ENCODE data around the gene FLT3LG.
"Not testable (repeated sequence)": the region's sequence is repeated elsewhere in the genome, so short reads cannot be mapped to it uniquely, and the experiment has no call there.

FLT3LG gene

DNA sequence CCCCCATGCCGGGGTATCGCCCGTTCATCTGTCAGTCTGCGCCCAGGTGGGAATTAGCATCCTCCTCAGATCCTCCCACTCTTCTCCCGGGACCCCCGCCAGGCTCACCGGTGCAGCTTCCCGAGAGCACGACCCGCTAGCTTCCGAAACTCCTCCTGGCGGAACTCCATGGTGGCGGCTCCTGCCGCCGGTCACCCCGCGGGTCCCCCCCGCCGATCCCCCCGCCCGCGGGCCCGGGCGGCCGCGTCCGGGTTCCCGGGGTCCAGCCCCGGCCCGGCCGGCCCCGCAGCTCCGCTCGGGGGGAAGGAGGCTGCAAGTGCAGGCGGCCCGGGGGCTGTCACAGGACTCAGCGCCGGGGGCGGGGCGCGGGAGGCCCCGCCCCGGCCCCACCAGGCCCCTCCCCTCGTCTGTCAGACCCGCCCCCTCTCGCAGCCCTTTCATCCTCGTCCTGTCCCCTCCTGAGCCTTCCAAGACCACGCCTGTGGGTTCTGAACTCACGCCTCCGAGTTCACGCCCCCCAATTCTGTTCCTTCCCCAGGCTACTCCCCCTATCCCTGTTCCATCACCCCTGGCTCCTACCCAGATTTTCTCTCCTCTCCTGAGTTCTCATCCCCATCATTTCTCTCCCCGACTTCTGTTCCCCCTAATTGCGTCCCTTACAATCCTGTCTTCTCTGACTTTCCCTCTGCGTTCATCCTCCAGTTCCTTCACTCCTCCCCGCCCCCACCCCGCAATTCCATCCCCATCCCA lies 32.6 kb upstream of the FLT3LG start, which contains the start of gene SLC17A7:
Gene SLC17A7, minus strand, starts transcription at position 318 of the 750 bp plus-strand sequence. Its CDS starts 148 bp downstream, at position 170.
- no peak for DNase-seq

DNA sequence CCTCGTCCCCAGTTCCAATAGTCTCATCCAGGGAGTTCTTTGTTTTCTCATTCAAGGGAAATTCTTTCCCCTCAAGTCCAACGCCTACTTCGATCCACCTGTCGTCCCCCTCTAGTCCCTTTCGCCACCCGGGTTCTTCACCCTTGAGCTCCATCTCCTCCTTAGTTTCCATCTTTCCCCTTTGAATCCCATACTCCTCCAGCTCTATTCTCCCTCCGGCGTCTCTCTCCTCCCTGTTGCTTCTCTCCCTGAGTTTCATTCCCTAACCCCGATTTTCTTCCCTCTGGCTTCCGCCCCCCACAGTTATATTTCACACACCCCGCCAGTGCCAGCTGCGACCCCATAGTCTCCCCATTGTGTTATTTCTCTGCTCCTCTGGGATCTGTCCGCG lies 32.1 kb upstream of the FLT3LG start:
- DNase-seq, result no peak

- no peak for DNase-seq
Measured at GRCh38 chr19:49442354-49442753, 31.7 kb upstream of the FLT3LG start.

DNA sequence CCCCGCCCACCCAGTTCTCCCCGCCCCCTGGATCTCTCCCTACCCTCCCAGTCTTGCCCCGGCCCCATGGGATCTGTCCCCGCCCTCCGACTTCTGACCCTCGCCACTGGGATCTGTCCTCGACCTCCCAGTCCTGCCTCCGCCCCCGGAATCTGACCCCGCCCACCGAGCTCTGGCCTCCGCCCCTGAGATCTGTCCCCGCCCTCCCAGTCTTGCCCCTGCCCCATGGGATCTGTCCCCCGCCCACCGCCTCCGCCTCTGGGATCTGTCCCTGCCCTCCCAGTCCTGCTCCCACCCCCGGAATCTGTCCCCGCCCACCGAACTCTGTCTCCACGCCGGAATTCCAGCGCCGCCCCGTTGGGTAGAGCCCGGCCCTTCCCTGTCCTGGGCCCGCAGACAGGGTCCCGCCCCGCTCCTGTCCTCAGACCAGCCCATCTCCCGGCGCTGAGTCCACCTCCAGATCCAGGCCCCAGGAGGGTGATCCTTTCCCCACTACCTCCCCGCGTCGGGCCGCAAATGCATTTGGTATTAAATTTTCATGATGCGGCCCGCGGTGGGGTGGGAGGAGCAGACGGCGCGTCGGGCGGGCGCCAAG lies 31.1 kb upstream of the FLT3LG start:
- DNase-seq, result peak; percentile 77

GRCh38 chr19:49443366-49444099 lies 30.5 kb upstream of the FLT3LG start:
- DNase-seq, result peak; percentile 99

DNA sequence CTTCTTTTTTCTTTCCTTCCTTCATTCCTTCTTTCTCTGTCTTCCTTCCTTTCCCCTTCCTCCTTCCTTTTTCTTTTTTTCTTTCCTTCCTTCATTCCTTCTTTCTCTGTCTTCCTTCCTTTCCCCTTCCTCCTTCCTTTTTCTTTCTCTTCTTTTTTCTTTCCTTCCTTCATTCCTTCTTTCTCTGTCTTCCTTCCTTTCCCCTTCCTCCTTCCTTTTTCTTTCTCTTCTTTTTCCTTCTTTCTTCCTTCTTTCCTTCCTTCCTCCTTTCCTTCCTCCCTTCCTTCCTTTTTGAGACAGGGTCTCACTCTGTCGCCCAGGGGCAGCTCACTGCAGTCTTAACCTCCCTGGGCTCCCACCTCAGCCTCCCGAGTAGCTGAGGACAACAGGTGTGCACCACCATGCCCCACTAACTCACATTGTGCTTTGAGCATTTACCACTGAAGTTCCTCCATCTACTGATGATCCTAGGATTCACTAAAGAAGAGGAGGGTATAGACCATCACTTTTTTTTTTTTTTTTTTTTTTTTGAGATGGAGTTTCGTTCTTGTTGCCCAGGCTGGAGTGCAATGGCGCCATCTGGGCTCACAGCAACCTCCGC lies 29.8 kb upstream of the FLT3LG start:
- DNase-seq, result not testable (repeated sequence)

DNA sequence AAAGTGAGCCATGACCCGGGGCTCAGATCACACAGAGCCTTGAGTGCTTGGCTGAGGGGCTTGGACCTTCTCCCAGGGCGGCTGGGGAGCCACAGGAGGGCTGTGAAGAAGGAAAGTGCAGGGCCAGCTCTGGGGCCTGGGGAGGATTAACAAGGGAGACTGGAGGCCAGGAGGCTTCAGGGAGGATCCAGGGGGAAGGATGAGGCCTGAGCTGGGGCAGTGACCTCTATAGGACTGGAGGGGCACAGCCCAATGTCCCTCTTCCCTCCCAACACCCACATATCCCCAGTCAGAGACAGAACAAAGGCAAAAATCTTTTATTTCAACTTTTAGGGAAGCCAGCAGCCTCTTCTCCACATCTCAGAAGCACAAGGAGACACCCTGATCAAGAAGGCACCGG lies 28.0 kb upstream of the FLT3LG start:
- DNase-seq, result no peak

DNA sequence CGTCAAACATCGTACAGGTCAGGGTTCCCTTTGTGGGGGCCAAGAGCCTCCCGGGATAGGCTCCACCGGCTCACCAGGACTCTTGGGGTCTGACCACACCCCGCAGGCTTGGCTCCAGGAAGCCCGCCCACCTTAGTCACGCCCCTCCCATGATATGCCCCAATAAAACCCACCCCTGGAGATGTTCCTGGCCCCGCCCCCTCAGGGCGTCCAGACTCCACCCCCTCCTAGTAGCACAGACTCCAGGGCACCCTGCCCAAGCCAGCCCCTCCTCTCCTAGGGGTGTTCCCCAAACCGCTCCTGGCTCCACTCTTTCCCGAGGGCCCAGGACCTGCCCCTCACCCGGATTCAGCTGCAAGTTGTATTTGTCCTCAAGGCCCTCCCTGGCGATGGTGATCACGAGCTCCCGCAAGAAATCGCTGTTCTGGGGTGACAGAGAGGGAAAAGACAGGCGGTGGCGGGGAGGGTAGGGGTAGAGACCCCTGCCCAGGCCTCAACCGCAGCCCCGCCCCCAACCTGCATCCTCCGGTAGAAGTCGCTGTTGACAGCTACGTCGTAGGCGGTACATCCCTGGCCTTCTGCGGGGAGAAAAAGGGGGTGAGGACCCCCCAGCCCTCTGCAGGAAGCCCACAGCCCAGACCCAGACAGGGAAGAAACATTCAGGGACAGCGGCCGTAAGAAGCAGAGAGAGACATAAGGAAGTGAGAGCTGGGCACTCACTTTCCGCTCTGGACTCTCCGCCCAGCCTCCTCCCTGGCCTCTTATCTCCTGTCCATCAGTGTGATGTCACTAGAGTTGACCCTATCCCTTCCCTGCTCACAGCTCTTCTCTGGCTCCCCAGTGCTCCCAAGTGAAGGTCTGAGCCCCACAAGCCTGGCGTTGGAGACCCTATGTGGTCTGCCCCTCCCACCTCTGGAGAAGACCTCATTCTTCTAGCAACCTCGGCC lies 26.3 kb upstream of the FLT3LG start:
- DNase-seq, result no peak

DNA sequence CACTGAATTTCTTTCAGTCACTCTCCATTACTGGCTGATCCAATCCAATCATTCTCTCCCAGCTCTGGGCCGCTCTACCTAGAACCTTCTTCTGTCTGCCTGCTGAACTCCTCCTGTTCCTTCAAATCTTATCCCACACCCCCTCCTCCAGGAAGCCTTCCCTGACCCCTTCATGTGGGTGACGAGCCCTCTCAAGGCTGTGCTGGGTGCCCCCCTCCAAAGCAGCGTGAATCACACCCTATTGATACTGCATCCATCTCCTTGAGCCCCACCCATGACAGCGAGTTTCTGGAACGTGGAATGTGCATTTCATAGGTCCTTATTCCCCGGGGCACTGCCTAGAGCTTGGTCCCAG lies 25.6 kb upstream of the FLT3LG start:
- DNase-seq, result no peak

DNA sequence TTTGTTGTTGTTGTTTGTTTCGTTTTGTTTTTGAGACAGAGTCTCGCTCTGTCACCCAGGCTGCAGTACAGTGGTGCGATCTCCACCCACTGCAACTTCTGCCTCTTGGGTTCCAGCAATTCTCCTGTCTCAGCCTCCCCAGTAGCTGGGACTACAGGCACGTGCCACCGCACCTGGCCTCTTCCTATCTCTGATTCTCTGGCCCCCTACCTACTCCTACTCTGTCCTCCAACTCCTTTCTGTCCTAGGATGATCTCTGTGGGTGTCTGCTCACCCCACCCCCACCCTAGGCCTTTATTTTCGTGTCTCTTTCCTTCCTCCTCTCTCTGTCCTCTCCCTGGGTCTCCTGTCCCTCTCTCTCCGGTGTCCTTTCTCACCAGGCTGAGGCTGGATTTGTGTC lies 23.6 kb upstream of the FLT3LG start:
- DNase-seq, result no peak

- peak; percentile 94 for DNase-seq
Measured at GRCh38 chr19:49451430-49452181, 22.4 kb upstream of the FLT3LG start, which contains the start of gene PIH1D1. Gene PIH1D1 (minus strand): TSS chr19:49451814. CDS start chr19:49451574, 240 bp downstream.

GRCh38 chr19:49453013-49453756 lies 20.8 kb upstream of the FLT3LG start, which contains the start of gene ALDH16A1:
Gene ALDH16A1 (plus strand): TSS chr19:49453225. CDS start chr19:49453332, 107 bp downstream.
- peak; percentile 99 for DNase-seq

- DNase-seq, result no peak
Measured at GRCh38 chr19:49453757-49454240, 20.2 kb upstream of the FLT3LG start.

GRCh38 chr19:49455773-49456172 lies 18.2 kb upstream of the FLT3LG start:
- DNase-seq, result no peak

DNA sequence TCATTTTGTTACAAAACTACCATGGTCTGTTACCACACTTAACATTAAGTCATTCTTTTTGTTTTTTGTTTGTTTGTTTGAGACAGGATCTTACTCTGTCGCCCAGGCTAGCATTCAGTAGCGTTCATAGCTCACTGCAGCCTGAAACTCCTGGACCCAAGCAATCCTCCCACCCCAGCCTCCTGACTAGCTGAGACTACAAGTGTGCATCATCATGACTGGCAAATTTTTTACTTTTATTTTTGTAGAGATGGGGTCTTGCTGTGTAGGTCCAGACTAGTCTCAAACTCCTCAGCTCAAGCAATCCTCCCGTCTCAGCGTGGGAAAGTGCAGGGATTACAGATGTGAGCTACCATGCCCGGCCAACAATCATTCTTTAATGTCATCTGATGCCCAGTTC lies 17.7 kb upstream of the FLT3LG start:
- no peak for DNase-seq

GRCh38 chr19:49458567-49458903 lies 15.5 kb upstream of the FLT3LG start:
- no peak for DNase-seq

GRCh38 chr19:49459388-49459787 lies 14.6 kb upstream of the FLT3LG start:
- no peak for DNase-seq

DNA sequence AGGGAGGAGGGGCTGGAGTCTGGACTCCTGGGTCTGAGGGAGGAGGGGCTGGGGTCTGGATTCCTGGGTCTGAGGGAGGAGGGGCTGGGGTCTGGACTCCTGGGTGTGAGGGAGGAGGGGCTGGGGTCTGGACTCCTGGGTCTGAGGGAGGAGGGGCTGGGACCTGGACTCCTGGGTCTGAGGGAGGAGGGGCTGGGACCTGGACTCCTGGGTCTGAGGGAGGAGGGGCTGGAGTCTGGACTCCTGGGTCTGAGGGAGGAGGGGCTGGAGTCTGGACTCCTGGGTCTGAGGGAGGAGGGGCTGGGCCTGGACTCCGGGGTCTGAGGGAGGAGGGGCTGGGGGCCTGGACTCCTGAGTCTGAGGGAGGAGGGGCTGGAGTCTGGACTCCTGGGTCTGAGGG lies 12.9 kb upstream of the FLT3LG start:
- not testable (repeated sequence) for DNase-seq

- DNase-seq, result no peak
Measured at GRCh38 chr19:49461656-49462055, 12.4 kb upstream of the FLT3LG start.

DNA sequence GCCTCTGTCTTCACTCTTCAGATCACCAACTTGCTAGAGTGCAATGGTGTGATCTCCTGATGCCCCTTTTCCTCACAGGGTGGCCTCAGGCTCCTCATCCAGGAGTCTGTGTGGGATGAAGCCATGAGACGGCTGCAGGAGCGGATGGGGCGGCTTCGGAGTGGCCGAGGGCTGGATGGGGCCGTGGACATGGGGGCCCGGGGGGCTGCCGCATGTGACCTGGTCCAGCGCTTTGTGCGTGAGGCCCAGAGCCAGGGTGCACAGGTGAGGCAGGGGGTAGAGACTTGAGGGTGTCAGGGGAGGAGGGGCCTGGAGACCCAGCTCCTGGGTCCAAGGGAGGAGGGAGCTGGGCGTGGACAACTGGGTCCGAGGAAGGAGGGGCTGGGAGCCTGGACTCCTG lies 11.5 kb upstream of the FLT3LG start:
- DNase-seq, result no peak
